ENCODE measurements around the gene SLC26A9. TPM values are rescaled to one million over a fixed set of nuclear protein-coding genes. Genes with fewer than 3 reads are reported as not detected.

The SLC26A9 gene
- total and polyA plus RNA-seq, 2 donors from 2014 or later, result 0.69 to 5.9 TPM

- no peak for TF ChIP-seq CTCF (IDR thresholded peaks at IDR 0.05; ENCODE audit: borderline replicate concordance, extremely low read depth, insufficient read depth)
- no peak for DNase-seq
- intact Hi-C loops (cut with DNase I), result no loop called here
- Histone ChIP-seq H3K4me3 (ENCODE audit: low read length in 3 of 3) (no peak overlapping the region), H3K4me1 (ENCODE audit: control insufficient read depth in 2 of 3, insufficient read depth in 2 of 3, low read depth in 1 of 3, low read length in 3 of 3) (no peaks in the 10 kb centered on the region), H3K36me3 (ENCODE audit: control insufficient read depth in 2 of 3, insufficient read depth in 3 of 3, low read length in 3 of 3) (no peaks in the 10 kb centered on the region), H3K9ac (ENCODE audit: low read length in 3 of 3) (no peak overlapping the region), H3K9me3 (ENCODE audit: control insufficient read depth in 2 of 3, insufficient read depth in 1 of 3, low read length in 3 of 3) (no peaks in the 10 kb centered on the region), H3K27me3 (ENCODE audit: control insufficient read depth, insufficient read depth, low read length) (no peaks in the 10 kb centered on the region), H3K27ac (ENCODE audit: low read depth in 2 of 2, low read length in 2 of 2) (no peak overlapping the region)
- FAIRE-seq, result no peak
Measured at GRCh38 chr1:205936311-205936710, 6.9 kb downstream of the SLC26A9 start.

GRCh38 chr1:205935869-205936268, 7.4 kb downstream of the SLC26A9 start:
- H3K27me3 ChIP-seq (ENCODE audit: control insufficient read depth, insufficient read depth, low read length), result no peaks in the 10 kb centered on the region
- H3K4me3 ChIP-seq (ENCODE audit: low read length in 3 of 3), result no peak overlapping the region
- FAIRE-seq (no peak), DNase-seq (no peak)
- no peak overlapping the region for H3K9ac ChIP-seq (ENCODE audit: low read length in 3 of 3)
- intact Hi-C loops (cut with DNase I), result no loop called here
- no peak overlapping the region for H3K27ac ChIP-seq (ENCODE audit: low read depth in 2 of 2, low read length in 2 of 2)
- H3K9me3 ChIP-seq (ENCODE audit: control insufficient read depth in 2 of 3, insufficient read depth in 1 of 3, low read length in 3 of 3), result no peaks in the 10 kb centered on the region
- no peaks in the 10 kb centered on the region for H3K36me3 ChIP-seq (ENCODE audit: control insufficient read depth in 2 of 3, insufficient read depth in 3 of 3, low read length in 3 of 3)
- no peaks in the 10 kb centered on the region for H3K4me1 ChIP-seq (ENCODE audit: control insufficient read depth in 2 of 3, insufficient read depth in 2 of 3, low read depth in 1 of 3, low read length in 3 of 3)
- TF ChIP-seq CTCF (IDR thresholded peaks at IDR 0.05; ENCODE audit: borderline replicate concordance, extremely low read depth, insufficient read depth), result no peak

- no peaks in the 10 kb centered on the region for H3K36me3 ChIP-seq (ENCODE audit: control insufficient read depth in 2 of 3, insufficient read depth in 3 of 3, low read length in 3 of 3)
- H3K4me3 ChIP-seq (ENCODE audit: low read length in 3 of 3), result no peak overlapping the region
- no peaks in the 10 kb centered on the region for H3K4me1 ChIP-seq (ENCODE audit: control insufficient read depth in 2 of 3, insufficient read depth in 2 of 3, low read depth in 1 of 3, low read length in 3 of 3)
- intact Hi-C loops (cut with DNase I), result no loop called here
- H3K27me3 ChIP-seq (ENCODE audit: control insufficient read depth, insufficient read depth, low read length), result no peaks in the 10 kb centered on the region
- H3K9ac ChIP-seq (ENCODE audit: low read length in 3 of 3), result no peak overlapping the region
- no peaks in the 10 kb centered on the region for H3K9me3 ChIP-seq (ENCODE audit: control insufficient read depth in 2 of 3, insufficient read depth in 1 of 3, low read length in 3 of 3)
- DNase-seq (no peak), FAIRE-seq (no peak)
- H3K27ac ChIP-seq (ENCODE audit: low read depth in 2 of 2, low read length in 2 of 2), result no peak overlapping the region
- no peak for TF ChIP-seq CTCF (IDR thresholded peaks at IDR 0.05; ENCODE audit: borderline replicate concordance, extremely low read depth, insufficient read depth)
Measured at GRCh38 chr1:205934788-205935187, 8.5 kb downstream of the SLC26A9 start.

Data from kidney (tissue), 14 donors.